ENCODE measurements around the gene CMTM5.

Gene CMTM5

GRCh38 chr14:23370221-23370620 lies 6.6 kb upstream of the CMTM5 start:
- TF ChIP-seq CTCF (IDR thresholded peaks at IDR 0.05; ENCODE audit: low read length, missing control alignments) = no peak
- no peak for DNase-seq (ENCODE audit: low read depth)
- H3K4me3 ChIP-seq (replicated peaks; ENCODE audit: low read depth, low read length) = no peak overlapping the region

- no peak for TF ChIP-seq CTCF (IDR thresholded peaks at IDR 0.05; ENCODE audit: low read length, missing control alignments)
- no peak overlapping the region for H3K4me3 ChIP-seq (replicated peaks; ENCODE audit: low read depth, low read length)
- no peak for DNase-seq (ENCODE audit: low read depth)
These were observed 5.0 kb upstream of the CMTM5 start for GRCh38 chr14:23371865-23372264.

- TF ChIP-seq CTCF (IDR thresholded peaks at IDR 0.05; ENCODE audit: low read length, missing control alignments) = no peak
- no peak for DNase-seq (ENCODE audit: low read depth)
- H3K4me3 ChIP-seq (replicated peaks; ENCODE audit: low read depth, low read length) = no peak within 1 kb of the TSS
These were observed 4.3 kb upstream of the CMTM5 start, which contains the start of gene IL25 for GRCh38 chr14:23372509-23372908. TSS of gene IL25 (plus strand) at chr14:23372809.

- no peak overlapping the region for H3K4me3 ChIP-seq (replicated peaks; ENCODE audit: low read depth, low read length)
- no peak for TF ChIP-seq CTCF (IDR thresholded peaks at IDR 0.05; ENCODE audit: low read length, missing control alignments)
- no peak for DNase-seq (ENCODE audit: low read depth)
These were observed 3.8 kb upstream of the CMTM5 start for GRCh38 chr14:23373041-23373440.

GRCh38 chr14:23375527-23376251 lies 1.2 kb upstream of the CMTM5 start:
- DNase-seq (ENCODE audit: low read depth) = no peak
- TF ChIP-seq CTCF (IDR thresholded peaks at IDR 0.05; ENCODE audit: low read length, missing control alignments) = no peak
- no peak overlapping the region for H3K4me3 ChIP-seq (replicated peaks; ENCODE audit: low read depth, low read length)

GRCh38 chr14:23377198-23377550 lies 328 bp downstream of the CMTM5 start:
- H3K4me3 ChIP-seq (replicated peaks; ENCODE audit: low read depth, low read length) = no peak overlapping the region
- TF ChIP-seq CTCF (IDR thresholded peaks at IDR 0.05; ENCODE audit: low read length, missing control alignments) = no peak
- DNase-seq (ENCODE audit: low read depth) = no peak
